Thoracic aorta (tissue), 2 donors: ENCODE measurements around the gene CSF3. TPM values are rescaled to one million over a fixed set of nuclear protein-coding genes. Genes with fewer than 3 reads are reported as not detected.

Source experiments
- ATAC-seq: fragments of 150-250 bp; one replicate; pipeline ENCODE4 v1.8.0; 2017; ENCODE audit warnings: low read depth; ENCODE audit not compliant: insufficient number of reproducible peaks, low FRiP score
- DNase-seq: peaks from one replicate; pipeline ENCODE4 v3.0.0-alpha.2; 2020; ENCODE audit warnings: low spot score
- H3K27ac ChIP-seq, 2 donors: fragments of 200-600 bp; sonication (generic); 1 replicate in 1 of 2; 2 replicates in 1 of 2; pipeline ENCODE4 v1.5.1; 2016; ENCODE audit warnings: mild to moderate bottlenecking in 2 of 2, moderate library complexity in 2 of 2
- H3K27me3 ChIP-seq: fragments of 200-600 bp; sonication (generic); replicated peaks from 2 replicates; pipeline ENCODE4 v1.6.0; 2016; ENCODE audit warnings: mild to moderate bottlenecking; ENCODE audit not compliant: insufficient read depth
- H3K36me3 ChIP-seq: fragments of 200-600 bp; sonication (generic); one replicate; pipeline ENCODE4 v1.5.1; 2016
- H3K4me1 ChIP-seq, 2 donors: fragments of 200-600 bp; sonication (generic); 1 replicate in 1 of 2; 2 replicates in 1 of 2; pipeline versions ENCODE4 v1.5.1 to v1.6.0; 2016; ENCODE audit warnings: low read depth in 2 of 2, mild to moderate bottlenecking in 1 of 2; ENCODE audit not compliant: control insufficient read depth in 1 of 2
- H3K4me3 ChIP-seq: fragments of 200-600 bp; sonication (generic); 2 replicates; pipeline ENCODE4 v1.5.1; 2016; ENCODE audit warnings: mild to moderate bottlenecking
- H3K9me3 ChIP-seq: fragments of 200-600 bp; sonication (generic); 2 replicates; pipeline ENCODE4 v1.5.1; 2016
- CTCF ChIP-seq: fragments of 200-600 bp; sonication (generic); IDR thresholded peaks from one replicate; pipeline ENCODE4 v1.5.1; 2019; ENCODE audit warnings: antibody characterized with exemption
- total RNA-seq, 2 donors: library from RNA; depleted of rRNA; stranded (reverse); fragments of >200 nt; gene quantifications; one replicate each; pipeline versions ENCODE4 v1.1.0 to v1.2.3, GENCODE V29; 2016

CSF3 gene
- total RNA-seq, 2 donors from 2014 or later: 43.2 TPM; not detected in 1

- peaks cover 28% of the 10 kb centered on the region for H3K36me3 ChIP-seq
- DNase-seq (no peak), ATAC-seq (no peak)
- peaks cover 0 to 41% of the 10 kb centered on the region in 2 donors for H3K4me1 ChIP-seq
- no peak overlapping the region for H3K27ac ChIP-seq
- H3K4me3 ChIP-seq: no peak overlapping the region
- no peak for TF ChIP-seq CTCF
- H3K9me3 ChIP-seq: no peaks in the 10 kb centered on the region
- H3K27me3 ChIP-seq: no peaks in the 10 kb centered on the region
These were observed 9.7 kb downstream of the CSF3 start for GRCh38 chr17:40024901-40025300.

GRCh38 chr17:40025559-40025958 lies 10.3 kb downstream of the CSF3 start:
- H3K36me3 ChIP-seq: peaks cover 29% of the 10 kb centered on the region
- DNase-seq (no peak), ATAC-seq (no peak)
- H3K4me3 ChIP-seq: no peak overlapping the region
- no peaks in the 10 kb centered on the region for H3K9me3 ChIP-seq
- no peaks in the 10 kb centered on the region for H3K27me3 ChIP-seq
- peaks cover 0 to 38% of the 10 kb centered on the region in 2 donors for H3K4me1 ChIP-seq
- TF ChIP-seq CTCF: no peak
- H3K27ac ChIP-seq: no peak overlapping the region

- no peak for TF ChIP-seq CTCF
- Histone ChIP-seq H3K27ac (no peak overlapping the region), H3K27me3 (no peaks in the 10 kb centered on the region), H3K4me3 (no peak overlapping the region), H3K9me3 (no peaks in the 10 kb centered on the region), H3K4me1 (peaks cover 0 to 31% of the 10 kb centered on the region in 2 donors), H3K36me3 (peaks cover 34% of the 10 kb centered on the region)
- ATAC-seq: no peak
- no peak for DNase-seq
These were observed 11.0 kb downstream of the CSF3 start for GRCh38 chr17:40025991-40026815.

GRCh38 chr17:40026816-40027613 lies 11.8 kb downstream of the CSF3 start:
- peak; percentile 45 for DNase-seq
- H3K9me3 ChIP-seq: no peaks in the 10 kb centered on the region
- TF ChIP-seq CTCF: peak; percentile 93
- peaks cover 39% of the 10 kb centered on the region for H3K36me3 ChIP-seq
- peak; percentile 88 for ATAC-seq
- H3K4me1 ChIP-seq: peaks cover 0 to 24% of the 10 kb centered on the region in 2 donors
- no peak overlapping the region for H3K27ac ChIP-seq
- no peaks in the 10 kb centered on the region for H3K27me3 ChIP-seq
- H3K4me3 ChIP-seq: no peak overlapping the region

GRCh38 chr17:40027614-40028012 lies 12.4 kb downstream of the CSF3 start:
- Histone ChIP-seq H3K9me3 (no peaks in the 10 kb centered on the region), H3K4me3 (no peak overlapping the region), H3K4me1 (peaks cover 0 to 29% of the 10 kb centered on the region in 2 donors), H3K27ac (no peak overlapping the region), H3K36me3 (peaks cover 37% of the 10 kb centered on the region), H3K27me3 (no peaks in the 10 kb centered on the region)
- DNase-seq (no peak), ATAC-seq (no peak)
- TF ChIP-seq CTCF: no peak
